Measurements from ENCODE around the gene ALB.

Gene ALB

DNA sequence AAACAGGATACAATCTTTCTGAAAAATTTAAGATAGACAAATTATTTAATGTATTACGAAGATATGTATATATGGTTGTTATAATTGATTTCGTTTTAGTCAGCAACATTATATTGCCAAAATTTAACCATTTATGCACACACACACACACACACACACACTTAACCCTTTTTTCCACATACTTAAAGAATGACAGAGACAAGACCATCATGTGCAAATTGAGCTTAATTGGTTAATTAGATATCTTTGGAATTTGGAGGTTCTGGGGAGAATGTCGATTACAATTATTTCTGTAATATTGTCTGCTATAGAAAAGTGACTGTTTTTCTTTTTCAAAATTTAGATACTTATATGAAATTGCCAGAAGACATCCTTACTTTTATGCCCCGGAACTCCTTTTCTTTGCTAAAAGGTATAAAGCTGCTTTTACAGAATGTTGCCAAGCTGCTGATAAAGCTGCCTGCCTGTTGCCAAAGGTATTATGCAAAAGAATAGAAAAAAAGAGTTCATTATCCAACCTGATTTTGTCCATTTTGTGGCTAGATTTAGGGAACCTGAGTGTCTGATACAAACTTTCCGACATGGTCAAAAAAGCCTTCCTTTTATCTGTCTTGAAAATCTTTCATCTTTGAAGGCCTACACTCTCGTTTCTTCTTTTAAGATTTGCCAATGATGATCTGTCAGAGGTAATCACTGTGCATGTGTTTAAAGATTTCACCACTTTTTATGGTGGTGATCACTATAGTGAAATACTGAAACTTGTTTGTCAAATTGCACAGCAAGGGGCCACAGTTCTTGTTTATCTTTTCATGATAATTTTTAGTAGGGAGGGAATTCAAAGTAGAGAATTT, 5.2 kb downstream of the ALB start:
- no peak for DNase-seq

- no peak for DNase-seq
These were observed 6.0 kb downstream of the ALB start for GRCh38 chr4:73409978-73410548.

- DNase-seq, result no peak
These were observed 7.0 kb downstream of the ALB start for GRCh38 chr4:73410916-73411730.

GRCh38 chr4:73411731-73412414, 7.8 kb downstream of the ALB start:
- DNase-seq, result no peak

GRCh38 chr4:73413294-73413755, 9.2 kb downstream of the ALB start:
- DNase-seq, result no peak

GRCh38 chr4:73414936-73415271, 10.8 kb downstream of the ALB start:
- no peak for DNase-seq

- DNase-seq, result no peak
These were observed 11.7 kb downstream of the ALB start for GRCh38 chr4:73415807-73416238.

DNA sequence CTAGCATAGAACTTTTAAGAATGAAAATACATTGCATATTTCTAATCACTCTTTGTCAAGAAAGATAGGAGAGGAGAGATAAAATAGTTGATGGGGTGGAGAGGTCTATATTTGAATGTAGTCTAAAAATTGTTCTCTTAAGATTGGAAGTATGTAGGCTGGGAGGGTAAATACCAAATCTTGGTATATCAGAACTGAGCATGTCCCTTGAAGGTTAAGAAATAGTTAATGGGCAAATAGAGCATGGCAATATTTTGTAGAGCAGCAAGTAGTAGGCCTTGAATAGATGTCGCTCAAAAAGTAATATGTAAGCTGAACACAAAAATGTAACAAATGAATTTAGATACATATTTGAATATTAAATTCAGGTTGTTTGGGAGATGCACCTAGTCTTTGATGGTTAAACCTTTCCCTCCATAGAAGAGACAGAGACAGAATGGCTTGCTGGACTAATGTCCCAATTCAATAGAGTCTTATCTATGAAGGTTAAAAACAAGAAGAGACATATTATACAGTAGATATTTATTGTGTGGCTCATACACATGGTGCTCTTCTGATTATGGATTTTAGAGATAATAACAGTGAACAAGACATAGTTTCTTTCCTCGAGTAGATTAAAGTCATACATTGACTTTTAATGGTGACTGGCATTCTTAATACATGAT, 12.5 kb downstream of the ALB start:
- DNase-seq, result no peak

DNA sequence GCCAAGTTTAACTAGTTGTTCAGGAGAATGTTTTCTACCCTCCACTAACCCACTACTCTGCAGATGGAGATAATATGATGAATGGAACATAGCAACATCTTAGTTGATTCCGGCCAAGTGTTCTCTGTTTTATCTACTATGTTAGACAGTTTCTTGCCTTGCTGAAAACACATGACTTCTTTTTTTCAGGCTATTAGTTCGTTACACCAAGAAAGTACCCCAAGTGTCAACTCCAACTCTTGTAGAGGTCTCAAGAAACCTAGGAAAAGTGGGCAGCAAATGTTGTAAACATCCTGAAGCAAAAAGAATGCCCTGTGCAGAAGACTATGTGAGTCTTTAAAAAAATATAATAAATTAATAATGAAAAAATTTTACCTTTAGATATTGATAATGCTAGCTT, 13.3 kb downstream of the ALB start:
- DNase-seq, result no peak

DNA sequence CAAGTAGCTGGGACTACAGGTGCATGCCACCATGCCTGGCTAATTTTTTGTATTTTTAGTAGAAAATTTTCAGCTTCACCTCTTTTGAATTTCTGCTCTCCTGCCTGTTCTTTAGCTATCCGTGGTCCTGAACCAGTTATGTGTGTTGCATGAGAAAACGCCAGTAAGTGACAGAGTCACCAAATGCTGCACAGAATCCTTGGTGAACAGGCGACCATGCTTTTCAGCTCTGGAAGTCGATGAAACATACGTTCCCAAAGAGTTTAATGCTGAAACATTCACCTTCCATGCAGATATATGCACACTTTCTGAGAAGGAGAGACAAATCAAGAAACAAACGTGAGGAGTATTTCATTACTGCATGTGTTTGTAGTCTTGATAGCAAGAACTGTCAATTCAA, 13.9 kb downstream of the ALB start:
- no peak for DNase-seq

- DNase-seq, result no peak
These were observed 14.6 kb downstream of the ALB start for GRCh38 chr4:73418677-73419076.

DNA sequence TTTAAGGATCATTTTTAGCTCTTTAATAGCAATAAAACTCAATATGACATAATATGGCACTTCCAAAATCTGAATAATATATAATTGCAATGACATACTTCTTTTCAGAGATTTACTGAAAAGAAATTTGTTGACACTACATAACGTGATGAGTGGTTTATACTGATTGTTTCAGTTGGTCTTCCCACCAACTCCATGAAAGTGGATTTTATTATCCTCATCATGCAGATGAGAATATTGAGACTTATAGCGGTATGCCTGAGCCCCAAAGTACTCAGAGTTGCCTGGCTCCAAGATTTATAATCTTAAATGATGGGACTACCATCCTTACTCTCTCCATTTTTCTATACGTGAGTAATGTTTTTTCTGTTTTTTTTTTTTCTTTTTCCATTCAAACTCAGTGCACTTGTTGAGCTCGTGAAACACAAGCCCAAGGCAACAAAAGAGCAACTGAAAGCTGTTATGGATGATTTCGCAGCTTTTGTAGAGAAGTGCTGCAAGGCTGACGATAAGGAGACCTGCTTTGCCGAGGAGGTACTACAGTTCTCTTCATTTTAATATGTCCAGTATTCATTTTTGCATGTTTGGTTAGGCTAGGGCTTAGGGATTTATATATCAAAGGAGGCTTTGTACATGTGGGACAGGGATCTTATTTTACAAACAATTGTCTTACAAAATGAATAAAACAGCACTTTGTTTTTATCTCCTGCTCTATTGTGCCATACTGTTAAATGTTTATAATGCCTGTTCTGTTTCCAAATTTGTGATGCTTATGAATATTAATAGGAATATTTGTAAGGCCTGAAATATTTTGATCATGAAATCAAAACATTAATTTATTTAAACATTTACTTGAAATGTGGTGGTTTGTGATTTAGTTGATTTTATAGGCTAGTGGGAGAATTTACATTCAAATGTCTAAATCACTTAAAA, 15.3 kb downstream of the ALB start:
- DNase-seq, result no peak

- no peak for DNase-seq
These were observed 16.5 kb downstream of the ALB start for GRCh38 chr4:73420615-73421014.

GRCh38 chr4:73421708-73422457, 17.8 kb downstream of the ALB start:
- no peak for DNase-seq

GRCh38 chr4:73422458-73422752, 18.3 kb downstream of the ALB start:
- no peak for DNase-seq

- DNase-seq, result no peak
These were observed 19.1 kb downstream of the ALB start for GRCh38 chr4:73423184-73423583.

DNA sequence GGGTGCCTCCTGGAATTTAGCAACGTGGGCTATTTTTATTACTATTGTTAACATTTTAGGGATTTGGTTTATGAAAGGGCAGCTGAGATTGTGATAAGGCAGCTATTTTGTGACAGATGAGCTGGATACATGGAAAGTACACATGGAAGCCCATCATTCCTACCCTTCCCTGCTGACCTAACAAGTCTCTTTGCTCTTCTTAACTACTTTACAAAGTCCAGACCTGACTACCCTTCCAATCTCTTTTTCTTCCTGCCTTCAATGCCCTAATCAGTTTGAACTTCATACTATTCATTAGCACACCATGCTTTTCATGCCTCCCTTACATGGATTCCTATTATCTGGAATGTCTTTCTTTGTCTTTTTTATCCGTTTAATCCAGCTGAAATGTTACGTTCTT, 22.6 kb downstream of the ALB start:
- DNase-seq, result no peak

DNA sequence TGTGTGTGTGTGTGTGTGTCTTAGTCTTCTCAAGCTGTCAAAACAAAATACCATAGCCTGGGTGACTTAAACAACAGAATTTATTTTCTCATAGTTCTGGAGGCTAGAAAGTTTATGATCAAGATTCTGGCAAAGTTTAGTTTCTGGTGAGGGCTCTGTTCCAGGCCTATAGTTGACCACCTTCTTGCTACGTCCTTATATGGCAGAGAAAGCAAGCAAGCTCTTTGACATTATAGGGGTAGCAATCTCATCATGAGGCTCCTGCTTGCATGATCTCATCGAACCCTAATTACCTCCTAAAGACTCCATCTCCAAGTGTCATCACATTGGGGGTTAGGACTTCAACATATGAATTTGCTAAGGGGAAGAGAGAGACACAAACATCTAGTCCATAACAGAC, 25.0 kb downstream of the ALB start:
- no peak for DNase-seq

- DNase-seq, result no peak
These were observed 25.9 kb downstream of the ALB start for GRCh38 chr4:73429826-73430587.

GRCh38 chr4:73431813-73432168, 27.7 kb downstream of the ALB start:
- DNase-seq, result no peak
